NT2/D1 (cell line): ENCODE results near the gene FILIP1L.

Experiments used
- DNase-seq: peaks from one replicate; pipeline ENCODE4 v3.0.0-alpha.2; 2011; ENCODE audit warnings: low read depth, low spot score
- H3K27me3 ChIP-seq: 2 replicates; pipeline ENCODE4 v1.6.0; 2011; ENCODE audit warnings: mild to moderate bottlenecking; ENCODE audit not compliant: insufficient read length, insufficient read depth
- H3K36me3 ChIP-seq: 2 replicates; pipeline ENCODE4 v1.6.1; 2011; ENCODE audit warnings: mild to moderate bottlenecking, low read length, mixed read lengths; ENCODE audit not compliant: insufficient read depth, insufficient read length
- H3K4me1 ChIP-seq: 2 replicates; pipeline ENCODE4 v1.5.1; 2011; ENCODE audit not compliant: insufficient read depth, insufficient read length
- H3K4me3 ChIP-seq: 2 replicates; pipeline ENCODE4 v1.5.1; 2011; ENCODE audit warnings: low read depth; ENCODE audit not compliant: insufficient read length
- H3K9ac ChIP-seq: 2 replicates; pipeline ENCODE4 v1.6.0; 2011; ENCODE audit warnings: low read depth; ENCODE audit not compliant: insufficient read length
- H3K9me3 ChIP-seq: 2 replicates; pipeline ENCODE4 v1.5.1; 2011; ENCODE audit warnings: mild to moderate bottlenecking, low read length; ENCODE audit not compliant: insufficient read depth
- SUZ12 ChIP-seq: IDR thresholded peaks from 2 replicates; pipeline ENCODE4 v1.6.1; 2011; ENCODE audit not compliant: insufficient read length, insufficient read depth; ENCODE audit errors: extremely low read depth
- YY1 ChIP-seq: IDR thresholded peaks from 2 replicates; pipeline ENCODE4 v1.6.1; 2011; ENCODE audit not compliant: insufficient read length, insufficient read depth
- ZNF274 ChIP-seq: IDR thresholded peaks from 2 replicates; pipeline ENCODE4 v1.6.1; 2011; ENCODE audit warnings: mild to moderate bottlenecking, low read depth, low read length

Gene FILIP1L

GRCh38 chr3:100081311-100081710 is 33.0 kb downstream of the FILIP1L start:
- Histone ChIP-seq H3K27me3 (no peaks in the 10 kb centered on the region), H3K4me3 (no peak overlapping the region), H3K9me3 (no peaks in the 10 kb centered on the region), H3K36me3 (no peaks in the 10 kb centered on the region), H3K4me1 (no peaks in the 10 kb centered on the region), H3K9ac (no peak overlapping the region)
- TF ChIP-seq ZNF274 (no peak), YY1 (no peak), SUZ12 (no peak)
- DNase-seq, result no peak

GRCh38 chr3:100080573-100080972 is 33.7 kb downstream of the FILIP1L start:
- no peaks in the 10 kb centered on the region for H3K27me3 ChIP-seq
- H3K36me3 ChIP-seq, result no peaks in the 10 kb centered on the region
- no peak overlapping the region for H3K4me3 ChIP-seq
- DNase-seq, result no peak
- TF ChIP-seq ZNF274 (no peak), YY1 (no peak), SUZ12 (no peak)
- H3K9ac ChIP-seq, result no peak overlapping the region
- no peaks in the 10 kb centered on the region for H3K9me3 ChIP-seq
- no peaks in the 10 kb centered on the region for H3K4me1 ChIP-seq

- H3K36me3 ChIP-seq, result no peaks in the 10 kb centered on the region
- no peak overlapping the region for H3K9ac ChIP-seq
- TF ChIP-seq YY1, result no peak
- no peak for TF ChIP-seq SUZ12
- TF ChIP-seq ZNF274, result no peak
- no peaks in the 10 kb centered on the region for H3K4me1 ChIP-seq
- no peak overlapping the region for H3K4me3 ChIP-seq
- no peaks in the 10 kb centered on the region for H3K9me3 ChIP-seq
- H3K27me3 ChIP-seq, result no peaks in the 10 kb centered on the region
- no peak for DNase-seq
These were observed 35.0 kb downstream of the FILIP1L start for GRCh38 chr3:100079328-100079727.

- Histone ChIP-seq H3K4me3 (no peak overlapping the region), H3K27me3 (no peaks in the 10 kb centered on the region), H3K9ac (no peak overlapping the region), H3K4me1 (no peaks in the 10 kb centered on the region), H3K9me3 (no peaks in the 10 kb centered on the region), H3K36me3 (no peaks in the 10 kb centered on the region)
- DNase-seq, result no peak
- TF ChIP-seq YY1 (no peak), SUZ12 (no peak), ZNF274 (no peak)
These were observed 37.4 kb downstream of the FILIP1L start for GRCh38 chr3:100076731-100077529.

GRCh38 chr3:100075851-100076730 is 38.2 kb downstream of the FILIP1L start:
- H3K4me1 ChIP-seq, result no peaks in the 10 kb centered on the region
- TF ChIP-seq ZNF274, result no peak
- no peak for TF ChIP-seq SUZ12
- no peak for TF ChIP-seq YY1
- DNase-seq, result no peak
- H3K36me3 ChIP-seq, result no peaks in the 10 kb centered on the region
- H3K27me3 ChIP-seq, result no peaks in the 10 kb centered on the region
- no peaks in the 10 kb centered on the region for H3K9me3 ChIP-seq
- H3K4me3 ChIP-seq, result no peak overlapping the region
- H3K9ac ChIP-seq, result no peak overlapping the region

- Histone ChIP-seq H3K27me3 (no peaks in the 10 kb centered on the region), H3K9ac (no peak overlapping the region), H3K4me1 (no peaks in the 10 kb centered on the region), H3K36me3 (no peaks in the 10 kb centered on the region), H3K4me3 (no peak overlapping the region), H3K9me3 (0 out of 2 replicates have a peak, but pooled peaks cover under 1% of the 10 kb centered on the region)
- TF ChIP-seq SUZ12 (no peak), ZNF274 (no peak), YY1 (no peak)
- no peak for DNase-seq
These were observed 39.1 kb downstream of the FILIP1L start for GRCh38 chr3:100075196-100075595.
